SIG-M5 treated with dmso at 0.1 percent for 504 hours (cell line): Measurements from ENCODE around the gene ST3GAL4.

ENCODE experiments used
- DNase-seq: peaks from one replicate; lab custom pipeline; 2025; ENCODE audit not compliant: unreplicated experiment; lab: John Stamatoyannopoulos, UW

The ST3GAL4 gene

GRCh38 chr11:126420698-126421256 is 65.3 kb downstream of the ST3GAL4 start:
- no peak for DNase-seq

DNA sequence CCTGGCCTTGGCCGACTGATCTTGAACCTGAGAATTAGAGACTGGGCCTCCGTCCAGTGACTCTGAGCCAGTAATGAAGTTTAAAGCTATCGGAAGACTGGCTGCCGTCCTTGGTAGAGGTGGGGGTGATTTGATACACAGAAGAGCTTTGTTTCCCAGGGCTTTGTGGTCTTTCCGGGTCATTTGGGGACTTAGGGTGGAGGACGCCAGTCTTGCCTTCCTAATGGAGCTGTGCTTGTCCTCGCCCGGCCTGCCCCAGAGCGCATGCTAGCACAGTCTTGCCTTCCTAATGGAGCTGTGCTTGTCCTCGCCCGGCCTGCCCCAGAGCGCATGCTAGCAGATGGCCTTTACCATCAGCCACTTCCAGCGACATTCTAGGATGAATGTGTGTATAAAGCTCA is 65.8 kb downstream of the ST3GAL4 start:
- no peak for DNase-seq

DNA sequence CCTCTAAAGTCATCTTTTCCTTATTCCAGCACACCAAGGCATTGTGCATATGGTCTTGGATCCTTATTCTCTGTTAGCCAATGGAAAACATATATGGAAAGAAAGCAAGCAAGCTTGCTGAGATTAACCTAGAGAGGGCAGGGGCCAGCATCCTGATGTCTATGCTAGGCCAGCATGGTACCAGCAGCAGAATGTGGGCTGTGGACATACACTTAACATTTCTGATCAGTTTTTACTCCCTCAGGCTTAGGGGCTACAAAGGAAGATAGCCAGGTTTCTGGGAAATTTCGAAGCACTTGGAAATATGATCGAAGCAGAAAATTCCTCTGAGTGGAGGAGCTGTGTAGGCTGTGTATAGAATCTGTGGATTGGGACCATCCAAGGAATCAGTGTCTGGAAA is 67.0 kb downstream of the ST3GAL4 start:
- DNase-seq: no peak

- no peak for DNase-seq
Measured at GRCh38 chr11:126423154-126423553, 67.7 kb downstream of the ST3GAL4 start.

GRCh38 chr11:126423743-126424142 is 68.3 kb downstream of the ST3GAL4 start:
- DNase-seq: no peak

DNA sequence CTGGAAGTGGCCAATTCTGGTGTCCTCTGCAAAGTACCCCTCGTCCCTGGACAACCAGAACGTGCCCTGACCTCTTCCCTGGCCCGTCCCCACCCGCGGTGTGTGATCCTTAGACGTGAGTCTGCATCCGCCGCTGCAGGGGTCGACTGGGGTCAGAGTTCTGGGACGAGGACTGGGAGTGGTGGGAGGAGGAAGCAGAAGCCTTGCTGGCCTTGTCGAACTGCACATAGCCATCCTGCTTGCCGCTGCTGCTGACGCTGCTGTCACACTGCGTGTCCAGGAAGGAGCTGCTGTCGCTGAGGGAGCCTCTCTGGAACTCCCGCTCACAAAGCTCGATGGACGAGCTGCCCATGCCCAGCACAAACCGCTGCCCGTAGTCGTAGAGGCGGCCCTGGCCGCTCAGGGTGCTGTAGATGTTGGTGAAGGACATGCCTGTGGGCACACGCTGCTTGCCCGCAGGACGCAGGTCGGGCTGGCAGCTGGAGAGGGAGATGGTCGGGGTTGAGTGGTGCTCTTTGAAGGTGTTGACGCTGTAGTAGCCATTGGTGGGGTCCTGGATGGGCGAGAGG is 69.1 kb downstream of the ST3GAL4 start:
- DNase-seq: no peak

DNA sequence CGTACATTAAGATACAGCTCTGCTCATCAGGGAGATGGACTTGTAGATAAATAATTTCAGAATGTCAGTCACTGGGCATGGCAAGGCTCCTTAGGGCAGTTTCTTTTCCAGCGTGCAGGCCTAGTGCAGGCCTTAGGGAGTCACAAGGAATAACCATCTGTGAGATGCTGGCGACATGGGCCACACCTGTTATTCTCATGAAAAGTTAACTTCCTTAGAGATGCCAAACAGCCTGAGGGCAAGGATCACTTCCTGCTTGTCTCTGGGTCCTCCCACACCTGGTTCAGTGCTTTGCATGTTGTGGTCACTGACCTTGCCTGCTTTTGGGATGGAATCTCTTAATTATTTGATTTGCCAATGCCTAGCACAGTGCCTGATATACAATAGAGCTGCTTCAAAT is 70.6 kb downstream of the ST3GAL4 start:
- no peak for DNase-seq

DNA sequence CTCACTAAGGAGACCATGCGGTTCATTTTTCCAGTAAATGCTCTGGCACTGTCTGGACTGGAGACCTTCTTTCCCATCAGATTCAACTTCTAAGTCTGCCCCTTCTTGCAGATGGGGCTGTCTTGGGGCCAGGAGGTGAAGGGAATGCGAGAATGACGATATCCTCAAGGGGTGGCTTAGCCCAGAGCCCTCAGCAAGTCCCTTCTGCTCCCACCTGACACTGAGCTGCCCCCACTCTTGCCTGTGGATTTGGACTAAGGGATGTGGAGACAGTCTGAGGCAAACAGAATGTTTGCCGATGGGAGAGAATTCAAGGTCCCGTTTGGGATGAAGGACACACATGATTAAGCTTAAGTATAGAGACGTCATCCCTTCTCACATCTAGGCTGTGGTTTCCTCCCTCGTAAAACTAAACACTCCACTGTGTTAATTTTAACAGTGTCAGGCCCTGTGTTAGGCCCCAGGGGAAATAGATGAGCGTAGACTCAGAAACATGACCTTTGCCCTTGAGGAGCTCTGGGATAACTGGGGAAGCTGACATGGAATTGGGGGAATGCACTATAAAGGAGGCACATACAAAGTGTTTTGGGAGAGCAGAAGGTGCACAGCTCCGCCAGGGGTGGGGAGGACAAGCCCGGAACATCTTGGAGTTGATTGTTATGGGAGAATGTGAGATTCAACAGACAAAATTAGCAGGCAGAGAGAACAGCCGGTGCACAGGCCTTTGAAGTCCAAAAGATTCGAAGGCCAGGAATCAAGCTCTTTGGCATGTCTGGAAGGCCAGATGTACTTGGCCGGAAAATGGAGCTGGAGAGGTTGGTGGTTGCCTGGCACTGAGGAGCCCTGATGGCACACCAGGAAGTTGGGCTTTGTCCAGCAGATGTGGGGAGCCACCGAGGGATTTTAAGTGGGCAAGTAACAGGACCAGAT is 71.6 kb downstream of the ST3GAL4 start:
- DNase-seq: no peak

DNA sequence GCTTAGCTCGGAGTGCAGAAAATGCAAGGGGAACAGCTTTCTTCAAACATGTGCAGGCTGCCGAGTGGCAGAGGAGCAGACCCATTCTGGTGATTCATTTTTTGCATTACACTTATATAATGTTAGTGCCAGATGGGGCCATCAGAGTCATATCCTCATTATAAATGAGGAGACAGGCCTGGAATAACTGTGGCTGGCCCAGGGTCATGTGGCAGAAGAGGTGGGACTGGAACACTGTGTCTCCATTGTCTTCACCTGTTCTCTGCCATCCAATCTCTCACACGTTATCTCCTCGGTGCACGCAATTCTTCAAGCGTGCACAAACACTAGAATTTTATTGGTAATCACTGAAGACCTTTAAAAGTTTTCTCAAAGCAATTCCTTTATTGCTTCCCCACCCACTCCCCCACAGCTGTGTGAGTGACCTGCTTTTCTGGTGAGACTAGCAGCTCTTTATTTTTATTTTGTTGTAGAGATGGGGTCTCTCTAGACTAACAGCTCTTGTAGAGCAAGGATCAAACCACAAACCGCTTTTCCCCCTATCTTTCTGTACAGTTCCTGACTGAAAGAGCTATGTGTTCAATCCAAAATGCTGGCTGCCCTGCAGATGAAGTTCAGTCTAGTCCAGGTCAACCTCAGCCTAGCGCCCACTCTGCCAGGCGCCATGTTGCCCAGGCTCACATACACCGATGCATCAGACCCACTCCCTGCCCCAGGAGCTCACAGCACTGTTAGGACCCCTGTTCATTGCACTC is 75.3 kb downstream of the ST3GAL4 start:
- no peak for DNase-seq

- no peak for DNase-seq
Measured at GRCh38 chr11:126431401-126432064, 76.0 kb downstream of the ST3GAL4 start.

GRCh38 chr11:126432065-126432461 is 76.6 kb downstream of the ST3GAL4 start:
- no peak for DNase-seq

DNA sequence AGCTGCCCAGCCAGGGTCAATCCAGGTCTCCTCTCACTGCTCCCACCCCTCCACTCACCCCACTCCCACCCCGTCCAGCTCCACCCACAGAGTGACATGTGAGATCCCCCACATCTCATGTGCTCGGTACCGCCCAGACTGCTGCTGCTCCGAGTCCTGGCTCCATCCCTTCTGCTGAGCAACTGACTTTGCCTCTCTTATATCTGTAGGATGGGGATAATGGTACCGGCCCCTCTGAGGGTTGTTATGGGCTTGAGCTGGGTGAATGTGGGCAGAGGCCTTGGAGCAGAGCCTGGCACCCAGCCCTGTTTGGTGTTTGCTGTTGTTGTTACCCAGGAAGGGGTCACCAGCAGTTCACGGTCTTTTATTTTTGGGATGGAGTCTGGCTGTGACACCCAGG is 77.0 kb downstream of the ST3GAL4 start:
- DNase-seq: no peak

DNA sequence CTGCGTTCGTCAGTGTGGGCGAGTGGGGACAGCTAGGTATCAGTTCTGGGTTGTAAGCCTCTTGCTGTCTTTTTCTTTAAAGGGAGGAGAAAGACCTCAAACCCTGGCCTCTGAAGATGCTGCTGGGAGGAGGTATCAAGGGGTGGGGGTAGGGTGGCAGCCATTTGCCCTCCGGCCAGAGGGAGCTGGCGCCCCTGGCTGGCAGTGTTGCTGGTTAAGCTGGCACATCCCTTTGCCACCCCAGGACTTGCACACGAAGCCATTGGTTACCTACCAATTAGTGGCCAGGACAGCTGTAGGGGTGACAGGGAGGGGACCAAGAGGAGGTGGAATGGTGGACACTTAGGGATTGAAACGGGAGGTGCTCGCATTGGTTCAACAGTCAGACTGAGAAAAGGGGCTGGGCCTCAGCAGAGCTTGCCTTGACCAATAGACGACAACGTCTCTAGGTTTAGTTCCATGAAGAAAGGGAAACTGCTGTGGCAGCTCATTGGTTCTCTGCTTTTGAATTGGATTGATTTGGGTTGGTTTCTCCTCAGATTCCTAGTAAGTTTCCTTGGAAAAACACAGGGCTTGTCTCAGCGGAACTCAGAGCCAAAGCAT is 77.9 kb downstream of the ST3GAL4 start:
- no peak for DNase-seq

DNA sequence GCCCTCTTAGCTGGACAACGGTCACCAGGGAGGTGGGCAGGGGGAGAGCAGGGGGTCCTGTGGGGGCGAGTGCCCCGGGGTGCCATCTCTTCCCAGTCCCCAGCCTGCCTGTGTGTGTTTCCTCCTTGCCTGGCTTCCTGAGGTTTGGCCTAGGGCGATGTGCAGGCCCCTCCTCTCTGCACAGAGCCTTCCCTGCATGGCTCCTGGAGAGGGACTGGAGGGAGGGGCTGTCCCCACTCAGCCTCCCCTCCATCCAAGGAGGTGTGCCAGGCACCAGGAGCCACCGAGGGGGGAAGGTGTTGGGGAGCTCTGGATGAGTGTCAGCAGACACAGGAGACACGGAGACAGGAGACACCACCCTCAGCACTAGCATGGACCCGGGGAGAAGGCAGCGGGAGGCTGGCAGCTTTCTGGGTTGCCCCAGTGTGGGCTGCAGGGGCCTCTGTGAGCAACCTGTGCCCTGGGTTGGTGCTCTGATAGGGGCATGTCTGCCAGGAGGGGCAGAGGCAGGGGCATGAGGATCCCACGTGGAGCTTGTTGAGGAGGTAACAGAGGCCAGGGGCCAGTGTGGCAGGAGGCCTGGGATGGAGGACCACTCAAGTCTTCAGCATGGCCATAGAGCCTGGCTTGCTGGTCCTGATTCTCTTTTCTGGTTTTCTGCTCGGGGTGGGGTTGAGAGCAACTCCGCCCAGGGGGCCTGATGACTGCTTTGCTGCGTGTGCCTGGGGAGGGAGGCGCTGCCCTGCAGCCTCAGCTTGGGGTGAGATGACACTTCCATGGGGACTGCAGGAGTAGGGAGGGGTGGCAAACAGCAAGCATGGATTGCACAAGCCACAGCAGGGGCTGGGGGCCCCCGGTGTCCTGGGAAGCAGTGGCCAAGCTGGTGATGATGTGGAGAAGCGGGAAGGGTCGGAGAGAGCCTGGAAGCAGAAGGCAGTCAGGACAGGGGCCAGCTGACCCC is 78.8 kb downstream of the ST3GAL4 start:
- DNase-seq: no peak

DNA sequence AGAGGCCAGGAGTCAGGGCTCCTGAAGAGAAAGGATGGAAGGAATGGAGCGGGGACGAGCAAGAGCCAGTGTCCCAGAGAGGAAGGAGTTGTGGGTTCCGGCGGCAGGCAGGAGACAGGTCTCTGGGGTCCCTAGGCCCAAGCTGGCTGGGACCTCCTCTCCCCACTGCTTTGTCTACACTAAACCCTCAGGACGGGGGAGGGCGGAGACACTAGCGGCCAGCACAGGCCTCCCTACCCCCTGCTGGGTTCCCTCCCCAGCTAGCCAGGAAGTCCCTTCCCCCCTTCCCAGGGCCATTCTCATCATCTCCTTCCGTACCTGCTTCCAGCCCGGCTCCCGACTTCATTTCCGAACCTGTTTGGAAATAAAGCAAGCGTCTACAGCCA is 79.5 kb downstream of the ST3GAL4 start:
- DNase-seq: no peak

- DNase-seq: no peak
Measured at GRCh38 chr11:126436209-126436755, 80.8 kb downstream of the ST3GAL4 start.

DNA sequence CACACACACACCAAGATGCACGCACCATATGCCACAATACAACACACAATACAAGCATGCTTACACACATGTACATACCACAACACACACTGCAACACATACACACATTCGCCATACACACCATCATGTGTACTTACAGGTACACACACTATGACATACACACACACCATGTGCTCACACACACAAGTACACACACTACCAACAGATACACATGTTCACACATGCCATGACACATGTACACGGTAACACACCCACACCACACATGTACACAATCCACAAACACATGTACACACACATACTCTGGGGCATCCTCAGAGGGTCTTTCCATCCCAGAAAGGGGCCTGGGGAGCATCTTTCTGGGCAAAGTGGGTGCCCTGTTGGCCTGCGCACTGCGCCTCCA is 82.2 kb downstream of the ST3GAL4 start:
- no peak for DNase-seq

DNA sequence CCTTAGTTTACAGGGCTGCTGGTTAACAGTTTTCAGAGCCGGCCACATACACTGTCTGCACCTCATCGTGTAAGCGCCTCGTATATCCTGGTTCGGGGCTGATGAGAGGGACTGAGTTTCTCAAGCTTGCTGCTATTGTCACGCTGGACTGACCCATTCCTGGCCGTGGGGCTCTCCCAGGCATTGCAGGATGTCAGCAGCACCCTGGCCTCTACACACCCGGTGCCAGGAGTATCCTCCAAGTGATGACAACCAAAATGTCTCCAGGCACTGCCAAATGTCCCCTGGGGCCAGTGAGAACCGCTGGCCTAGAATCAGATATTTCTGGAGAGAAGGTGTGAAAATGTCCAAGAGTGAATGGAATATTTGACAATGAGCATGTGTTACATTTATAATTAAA is 82.8 kb downstream of the ST3GAL4 start:
- DNase-seq: no peak

GRCh38 chr11:126438691-126439090 is 83.2 kb downstream of the ST3GAL4 start:
- DNase-seq: no peak
